Measurements from ENCODE around the gene OR56A4. TPM values are rescaled to one million over a fixed set of nuclear protein-coding genes. Genes with fewer than 3 reads are reported as not detected.

OR56A4 gene
- total RNA-seq, 2 experiments from 2014 or later = not detected

GRCh38 chr11:5989203-5989602, 17.5 kb downstream of the OR56A4 start:
- Histone ChIP-seq H3K36me3 (ENCODE audit: insufficient read depth, low read length) (no peaks in the 10 kb centered on the region), H3K4me1 (ENCODE audit: insufficient read depth, low read length) (no peaks in the 10 kb centered on the region), H3K4me3 (ENCODE audit: low read length) (no peak overlapping the region), H3K27me3 (ENCODE audit: control insufficient read depth in 1 of 2, insufficient read depth in 2 of 2, low read length in 2 of 2) (peaks cover 0 to 3% of the 10 kb centered on the region in 2 experiments), H3K27ac (ENCODE audit: low read depth in 1 of 2, low read length in 2 of 2) (no peak overlapping the region), H3K9me3 (ENCODE audit: control insufficient read depth in 1 of 2, insufficient read depth in 1 of 2, low read length in 2 of 2) (no peaks in the 10 kb centered on the region)
- H3K36me3 Mint-ChIP-seq (ENCODE audit: low read depth) = no peaks in the 10 kb centered on the region
- ChIA-PET POLR2A (no interaction called here), CTCF (no interaction called here)
- H3K27ac Mint-ChIP-seq = no peak overlapping the region
- no peak for TF ChIP-seq CTCF (IDR thresholded peaks at IDR 0.05)
- DNase-seq (no peak), ATAC-seq (ENCODE audit: poor library complexity) (no peak)
- no peaks in the 10 kb centered on the region for H3K4me1 Mint-ChIP-seq (ENCODE audit: low read depth)
- H3K4me3 Mint-ChIP-seq = no peak overlapping the region
- intact Hi-C loops (cut with DNase I, micrococcal nuclease) = no loop called here
- H3K9me3 Mint-ChIP-seq = no peaks in the 10 kb centered on the region
- peaks cover 24% of the 10 kb centered on the region for H3K27me3 Mint-ChIP-seq

GRCh38 chr11:5986885-5987284, 19.9 kb downstream of the OR56A4 start, which contains the start of gene OR52L1:
Gene OR52L1, minus strand, starts transcription at chr11:5986985. Its CDS starts 55 bp downstream, at chr11:5986930.
- intact Hi-C loops (cut with DNase I, micrococcal nuclease) = no loop called here
- Histone ChIP-seq H3K27me3 (ENCODE audit: control insufficient read depth in 1 of 2, insufficient read depth in 2 of 2, low read length in 2 of 2) (peaks cover 0 to 3% of the 10 kb centered on the region in 2 experiments), H3K36me3 (ENCODE audit: insufficient read depth, low read length) (no peaks in the 10 kb centered on the region), H3K9me3 (ENCODE audit: control insufficient read depth in 1 of 2, insufficient read depth in 1 of 2, low read length in 2 of 2) (peaks cover 0 to 6% of the 10 kb centered on the region in 2 experiments), H3K4me3 (ENCODE audit: low read length) (no peak within 1 kb of the TSS), H3K4me1 (ENCODE audit: insufficient read depth, low read length) (no peaks in the 10 kb centered on the region), H3K27ac (ENCODE audit: low read depth in 1 of 2, low read length in 2 of 2) (no peak within 1 kb of the TSS)
- H3K36me3 Mint-ChIP-seq (ENCODE audit: low read depth) = no peaks in the 10 kb centered on the region
- H3K4me1 Mint-ChIP-seq (ENCODE audit: low read depth) = no peaks in the 10 kb centered on the region
- H3K4me3 Mint-ChIP-seq = no peak within 1 kb of the TSS
- POLR2A ChIA-PET = no interaction called here
- H3K9me3 Mint-ChIP-seq = no peaks in the 10 kb centered on the region
- H3K27ac Mint-ChIP-seq = no peak within 1 kb of the TSS
- peaks cover 42% of the 10 kb centered on the region for H3K27me3 Mint-ChIP-seq
- ATAC-seq (ENCODE audit: poor library complexity) = no peak
- no peak for DNase-seq
- CTCF ChIA-PET = no interaction called here
- no peak for TF ChIP-seq CTCF (IDR thresholded peaks at IDR 0.05)

GRCh38 chr11:5983443-5983842, 23.3 kb downstream of the OR56A4 start:
- H3K9me3 ChIP-seq (ENCODE audit: control insufficient read depth in 1 of 2, insufficient read depth in 1 of 2, low read length in 2 of 2) = peaks cover 0 to 8% of the 10 kb centered on the region in 2 experiments
- no peaks in the 10 kb centered on the region for H3K36me3 Mint-ChIP-seq (ENCODE audit: low read depth)
- no peaks in the 10 kb centered on the region for H3K27me3 ChIP-seq (ENCODE audit: control insufficient read depth in 1 of 2, insufficient read depth in 2 of 2, low read length in 2 of 2)
- CTCF ChIA-PET = no interaction called here
- DNase-seq = no peak
- no peak for TF ChIP-seq CTCF (IDR thresholded peaks at IDR 0.05)
- intact Hi-C loops (cut with DNase I, micrococcal nuclease) = no loop called here
- H3K27ac Mint-ChIP-seq = no peak overlapping the region
- no peak overlapping the region for H3K27ac ChIP-seq (ENCODE audit: low read depth in 1 of 2, low read length in 2 of 2)
- H3K36me3 ChIP-seq (ENCODE audit: insufficient read depth, low read length) = no peaks in the 10 kb centered on the region
- no peak overlapping the region for H3K4me3 Mint-ChIP-seq
- H3K4me1 Mint-ChIP-seq (ENCODE audit: low read depth) = no peaks in the 10 kb centered on the region
- no peaks in the 10 kb centered on the region for H3K4me1 ChIP-seq (ENCODE audit: insufficient read depth, low read length)
- H3K27me3 Mint-ChIP-seq = peaks cover 32% of the 10 kb centered on the region
- POLR2A ChIA-PET = no interaction called here
- H3K4me3 ChIP-seq (ENCODE audit: low read length) = no peak overlapping the region
- H3K9me3 Mint-ChIP-seq = peaks cover 5% of the 10 kb centered on the region
- ATAC-seq (ENCODE audit: poor library complexity) = no peak
